MM.1S (cell line): ENCODE data around the gene TMTC4.

Experiments used
- DNase-seq: peaks from one replicate; pipeline ENCODE4 v3.0.0-alpha.2; 2015
- H2AFZ ChIP-seq: fragments of 300-600 bp; sonication (generic); 2 replicates; pipeline ENCODE4 v1.6.0; 2016; ENCODE audit warnings: antibody characterized with exemption, low read length
- H3F3A ChIP-seq: fragments of 300-600 bp; sonication (generic); 2 replicates; pipeline ENCODE4 v1.6.1; 2016; ENCODE audit warnings: mild to moderate bottlenecking, antibody characterized with exemption, low read length, moderate library complexity, mixed read lengths; ENCODE audit not compliant: insufficient read depth
- H3K27ac ChIP-seq: fragments of 300-600 bp; sonication (generic); 2 replicates; pipeline ENCODE4 v1.5.1; 2016; ENCODE audit warnings: mild to moderate bottlenecking, low read length
- H3K27me3 ChIP-seq: fragments of 300-600 bp; sonication (generic); replicated peaks from 2 replicates; pipeline ENCODE4 v1.6.0; 2016; ENCODE audit warnings: low read length; ENCODE audit not compliant: insufficient read depth
- H3K36me3 ChIP-seq: fragments of 300-600 bp; sonication (generic); replicated peaks from 2 replicates; pipeline ENCODE4 v1.6.1; 2016; ENCODE audit warnings: mild to moderate bottlenecking, low read length, mixed read lengths; ENCODE audit not compliant: insufficient read depth
- H3K4me1 ChIP-seq: fragments of 300-600 bp; sonication (generic); 2 replicates; pipeline ENCODE4 v1.6.1; 2016; ENCODE audit warnings: low read length, mixed read lengths
- H3K4me2 ChIP-seq: fragments of 300-600 bp; sonication (generic); 2 replicates; pipeline ENCODE4 v1.6.0; 2016; ENCODE audit warnings: low read depth, low read length
- H3K4me3 ChIP-seq: fragments of 300-600 bp; sonication (generic); 2 replicates; pipeline ENCODE4 v1.5.1; 2016; ENCODE audit warnings: low read length, mixed read lengths
- H3K79me2 ChIP-seq: fragments of 300-600 bp; sonication (generic); 2 replicates; pipeline ENCODE4 v1.6.1; 2016; ENCODE audit warnings: mixed run types, low read length, mixed read lengths
- H3K9ac ChIP-seq: fragments of 300-600 bp; sonication (generic); 2 replicates; pipeline ENCODE4 v1.6.1; 2016; ENCODE audit warnings: low read length, mixed read lengths
- H3K9me2 ChIP-seq: fragments of 300-600 bp; sonication (generic); replicated peaks from 2 replicates; pipeline ENCODE4 v1.6.1; 2016; ENCODE audit warnings: mild to moderate bottlenecking, low read length, mixed read lengths; ENCODE audit not compliant: insufficient read depth
- H3K9me3 ChIP-seq: fragments of 300-600 bp; sonication (generic); replicated peaks from 2 replicates; pipeline ENCODE4 v1.6.1; 2016; ENCODE audit warnings: mild to moderate bottlenecking, low read length, mixed read lengths; ENCODE audit not compliant: insufficient read depth
- H4K20me1 ChIP-seq: fragments of 300-600 bp; sonication (generic); 2 replicates; pipeline ENCODE4 v1.6.1; 2016; ENCODE audit warnings: mild to moderate bottlenecking, low read length, moderate library complexity, mixed read lengths; ENCODE audit not compliant: insufficient read depth
- EZH2 ChIP-seq: fragments of 300-600 bp; sonication (generic); optimal IDR thresholded peaks from 2 replicates; pipeline ENCODE3; 2017; ENCODE audit warnings: low read depth, mild to moderate bottlenecking, antibody characterized with exemption, low read length, mixed read lengths
- EZH2phosphoT487 ChIP-seq: fragments of 300-600 bp; sonication (generic); IDR thresholded peaks from 2 replicates; pipeline ENCODE4 v1.6.1; 2018; ENCODE audit warnings: antibody characterized with exemption, low read length
- TF ChIP-seq, protein P1 (sequence below): fragments of 300-600 bp; sonication (generic); IDR thresholded peaks from 2 replicates; pipeline ENCODE4 v1.5.1; 2016; ENCODE audit warnings: antibody characterized with exemption, low read length, mixed read lengths

The TMTC4 gene

GRCh38 chr13:100589178-100589725, 85.3 kb downstream of the TMTC4 start:
- no peaks in the 10 kb centered on the region for H3F3A ChIP-seq
- no peak overlapping the region for H3K9ac ChIP-seq
- H3K4me1 ChIP-seq = peaks cover 5% of the 10 kb centered on the region; the same call in 1 of the 2 replicates
- H3K36me3 ChIP-seq = no peaks in the 10 kb centered on the region
- TF ChIP-seq EZH2phosphoT487 (no peak), EZH2 (no peak)
- TF ChIP-seq, protein P1, sequence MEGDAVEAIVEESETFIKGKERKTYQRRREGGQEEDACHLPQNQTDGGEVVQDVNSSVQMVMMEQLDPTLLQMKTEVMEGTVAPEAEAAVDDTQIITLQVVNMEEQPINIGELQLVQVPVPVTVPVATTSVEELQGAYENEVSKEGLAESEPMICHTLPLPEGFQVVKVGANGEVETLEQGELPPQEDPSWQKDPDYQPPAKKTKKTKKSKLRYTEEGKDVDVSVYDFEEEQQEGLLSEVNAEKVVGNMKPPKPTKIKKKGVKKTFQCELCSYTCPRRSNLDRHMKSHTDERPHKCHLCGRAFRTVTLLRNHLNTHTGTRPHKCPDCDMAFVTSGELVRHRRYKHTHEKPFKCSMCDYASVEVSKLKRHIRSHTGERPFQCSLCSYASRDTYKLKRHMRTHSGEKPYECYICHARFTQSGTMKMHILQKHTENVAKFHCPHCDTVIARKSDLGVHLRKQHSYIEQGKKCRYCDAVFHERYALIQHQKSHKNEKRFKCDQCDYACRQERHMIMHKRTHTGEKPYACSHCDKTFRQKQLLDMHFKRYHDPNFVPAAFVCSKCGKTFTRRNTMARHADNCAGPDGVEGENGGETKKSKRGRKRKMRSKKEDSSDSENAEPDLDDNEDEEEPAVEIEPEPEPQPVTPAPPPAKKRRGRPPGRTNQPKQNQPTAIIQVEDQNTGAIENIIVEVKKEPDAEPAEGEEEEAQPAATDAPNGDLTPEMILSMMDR = no peak
- no peaks in the 10 kb centered on the region for H3K9me3 ChIP-seq
- H3K4me3 ChIP-seq = no peak overlapping the region; the same call in 1 of the 2 replicates
- no peaks in the 10 kb centered on the region for H3K27me3 ChIP-seq
- no peak for DNase-seq
- H2AFZ ChIP-seq = peak overlapping the region; percentile 93
- no peaks in the 10 kb centered on the region for H4K20me1 ChIP-seq
- peak overlapping the region; percentile 64; the same call in 1 of the 2 replicates for H3K4me2 ChIP-seq
- H3K79me2 ChIP-seq = no peaks in the 10 kb centered on the region
- H3K9me2 ChIP-seq = no peaks in the 10 kb centered on the region
- no peak overlapping the region for H3K27ac ChIP-seq

DNA sequence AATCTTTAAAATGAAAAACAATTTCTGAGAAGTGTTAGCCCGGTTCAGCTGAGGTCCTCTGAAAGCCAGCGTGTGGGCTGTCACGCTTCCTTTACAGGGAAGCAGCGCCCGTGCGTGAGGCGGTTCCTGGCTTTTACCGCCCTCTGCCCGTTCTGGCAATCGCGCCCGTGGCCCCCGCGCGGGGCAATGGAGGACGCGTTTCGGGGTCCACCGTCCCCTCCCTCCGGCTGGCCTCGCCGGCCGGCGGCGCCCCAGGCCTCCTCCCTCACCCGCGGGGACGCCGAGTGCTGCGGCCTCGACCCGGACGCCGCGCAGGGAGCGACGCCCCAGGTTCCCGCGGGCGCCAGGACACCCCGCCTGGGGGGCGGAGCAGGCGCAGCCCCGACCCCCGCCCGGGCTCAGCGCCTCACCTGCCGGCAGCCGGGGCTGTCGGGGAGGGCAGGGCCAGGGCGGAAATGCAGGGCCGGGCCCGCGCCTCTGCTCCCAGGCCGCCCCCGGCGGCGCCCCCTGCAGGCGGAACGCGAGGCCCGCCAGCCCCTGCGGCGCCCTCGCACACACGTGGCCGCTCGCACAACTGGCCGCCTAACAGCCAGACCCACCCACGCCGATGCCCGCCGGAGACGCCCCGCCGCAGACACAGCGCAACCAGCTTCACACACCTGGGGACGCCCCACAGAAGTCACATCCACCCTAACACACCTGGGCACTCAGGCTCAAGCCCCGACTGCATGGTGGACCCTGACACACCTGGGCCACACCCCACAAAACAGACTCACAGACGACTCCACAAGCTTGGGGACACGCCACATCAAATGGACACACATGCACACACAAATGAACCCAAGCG, 86.0 kb downstream of the TMTC4 start, which contains the start of gene GGACT:
TSS of gene GGACT (minus strand) at position 459 of the 847 bp plus-strand sequence. CDS start 56,198 bp downstream, outside the sequence.
- peak within 1 kb of the TSS; percentile 36; the same call in 1 of the 2 replicates for H3K27ac ChIP-seq
- H3K4me3 ChIP-seq = peak within 1 kb of the TSS; percentile 81
- no peaks in the 10 kb centered on the region for H4K20me1 ChIP-seq
- H3F3A ChIP-seq = no peaks in the 10 kb centered on the region
- H3K36me3 ChIP-seq = no peaks in the 10 kb centered on the region
- TF ChIP-seq, protein P1 = peak; percentile 66
- TF ChIP-seq EZH2 = no peak
- no peak for TF ChIP-seq EZH2phosphoT487
- H3K4me2 ChIP-seq = peak within 1 kb of the TSS; percentile 74
- no peaks in the 10 kb centered on the region for H3K79me2 ChIP-seq
- H3K27me3 ChIP-seq = no peaks in the 10 kb centered on the region
- H3K4me1 ChIP-seq = peaks cover 5% of the 10 kb centered on the region; the same call in 1 of the 2 replicates
- H3K9me2 ChIP-seq = no peaks in the 10 kb centered on the region
- H2AFZ ChIP-seq = peak within 1 kb of the TSS; percentile 95
- DNase-seq = peak; percentile 80
- peak within 1 kb of the TSS; percentile 83 for H3K9ac ChIP-seq
- H3K9me3 ChIP-seq = no peaks in the 10 kb centered on the region

DNA sequence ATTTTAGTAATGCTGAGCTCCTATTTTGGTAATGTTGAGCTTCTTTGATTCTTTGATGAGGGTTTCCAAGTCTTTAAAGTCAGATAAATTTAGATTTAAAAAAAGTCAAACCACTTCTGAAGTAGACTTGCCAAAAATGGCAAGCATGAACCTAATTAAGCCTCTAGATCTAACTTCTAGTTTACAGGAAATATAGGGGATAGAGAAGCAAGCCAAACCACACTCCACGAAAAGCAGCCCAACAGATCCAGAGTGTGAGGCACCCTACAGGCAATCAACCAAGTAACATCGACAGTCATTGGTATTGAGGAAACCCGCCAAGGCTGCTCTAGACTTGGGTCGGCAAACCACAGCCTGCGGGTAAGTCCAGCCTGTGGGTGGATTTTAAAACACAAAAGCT, 89.7 kb downstream of the TMTC4 start:
- Histone ChIP-seq H3K9ac (no peak overlapping the region), H3K36me3 (no peaks in the 10 kb centered on the region), H3K9me3 (no peaks in the 10 kb centered on the region), H4K20me1 (no peaks in the 10 kb centered on the region), H3K79me2 (no peaks in the 10 kb centered on the region), H3F3A (no peaks in the 10 kb centered on the region), H3K4me2 (no peak overlapping the region), H3K27me3 (no peaks in the 10 kb centered on the region), H3K4me1 (peaks cover 5% of the 10 kb centered on the region; the same call in 1 of the 2 replicates), H2AFZ (no peak overlapping the region), H3K9me2 (no peaks in the 10 kb centered on the region), H3K4me3 (no peak overlapping the region), H3K27ac (no peak overlapping the region)
- TF ChIP-seq, protein P1 = no peak
- TF ChIP-seq EZH2 (no peak), EZH2phosphoT487 (no peak)
- no peak for DNase-seq
